Nephron (organoid): ENCODE results near the gene NIPAL4.

ENCODE experiments used
- H3K27ac Mint-ChIP-seq, 3 experiments: 2 replicates each; pipeline ENCODE4 v1.8.0; 2020; ENCODE audit warnings: mixed read lengths in 3 of 3, mild to moderate bottlenecking in 2 of 3, moderate library complexity in 1 of 3
- H3K27me3 Mint-ChIP-seq: 2 replicates; pipeline ENCODE4 v1.8.0; 2021; ENCODE audit warnings: low read depth, mild to moderate bottlenecking, moderate library complexity, mixed read lengths
- H3K36me3 Mint-ChIP-seq: 2 replicates; pipeline ENCODE4 v1.8.0; 2020; ENCODE audit warnings: low read depth, mixed read lengths
- H3K4me1 Mint-ChIP-seq: 2 replicates; pipeline ENCODE4 v1.8.0; 2020; ENCODE audit warnings: mixed read lengths
- H3K4me3 Mint-ChIP-seq, 3 experiments: 2 replicates each; pipeline ENCODE4 v1.8.0; 2020; ENCODE audit warnings: mild to moderate bottlenecking in 3 of 3, mixed read lengths in 3 of 3, moderate library complexity in 2 of 3
- H3K9me3 Mint-ChIP-seq: 2 replicates; pipeline ENCODE4 v1.8.0; 2020; ENCODE audit warnings: mixed read lengths
- CTCF ChIP-seq, 3 experiments: fragments of 200-600 bp; sonication (generic); IDR thresholded peaks; one replicate each; pipeline ENCODE4 v1.5.0; 2021; ENCODE audit warnings: antibody characterized with exemption in 3 of 3; ENCODE audit not compliant: unreplicated experiment in 3 of 3

NIPAL4 gene

GRCh38 chr5:157443041-157443549 is 16.9 kb upstream of the NIPAL4 start:
- Mint-ChIP-seq H3K4me3 (peak overlapping the region; percentile 32 to 66 (median 60)), H3K9me3 (peaks cover 14% of the 10 kb centered on the region), H3K4me1 (peaks cover 21% of the 10 kb centered on the region), H3K36me3 (peaks cover 7% of the 10 kb centered on the region), H3K27ac (peak overlapping the region; percentile 90 to 97 (median 94)), H3K27me3 (no peaks in the 10 kb centered on the region)
- TF ChIP-seq CTCF (IDR thresholded peaks at IDR 0.05; ENCODE audit: unreplicated experiment in 3 of 3): no peak

- Mint-ChIP-seq H3K9me3 (peaks cover 11% of the 10 kb centered on the region), H3K27ac (peak overlapping the region; percentile 54 to 94 (median 90)), H3K36me3 (peaks cover 7% of the 10 kb centered on the region), H3K27me3 (no peaks in the 10 kb centered on the region), H3K4me3 (no peak overlapping the region), H3K4me1 (peaks cover 31% of the 10 kb centered on the region)
- TF ChIP-seq CTCF (IDR thresholded peaks at IDR 0.05; ENCODE audit: unreplicated experiment in 3 of 3): no peak
Observed at GRCh38 chr5:157444224-157444623, 15.8 kb upstream of the NIPAL4 start.

- Mint-ChIP-seq H3K4me1 (peaks cover 38% of the 10 kb centered on the region), H3K9me3 (peaks cover 2% of the 10 kb centered on the region), H3K36me3 (no peaks in the 10 kb centered on the region), H3K4me3 (no peak overlapping the region), H3K27ac (peak overlapping the region in 1 of 3 experiments; percentile 5), H3K27me3 (no peaks in the 10 kb centered on the region)
- no peak for TF ChIP-seq CTCF (IDR thresholded peaks at IDR 0.05; ENCODE audit: unreplicated experiment in 3 of 3)
Observed at GRCh38 chr5:157445745-157446411, 14.1 kb upstream of the NIPAL4 start.

- H3K9me3 Mint-ChIP-seq: no peaks in the 10 kb centered on the region
- no peaks in the 10 kb centered on the region for H3K36me3 Mint-ChIP-seq
- H3K4me1 Mint-ChIP-seq: peaks cover 38% of the 10 kb centered on the region
- no peak overlapping the region for H3K4me3 Mint-ChIP-seq
- H3K27ac Mint-ChIP-seq: no peak overlapping the region
- TF ChIP-seq CTCF (IDR thresholded peaks at IDR 0.05; ENCODE audit: unreplicated experiment in 3 of 3): no peak
- H3K27me3 Mint-ChIP-seq: no peaks in the 10 kb centered on the region
Observed at GRCh38 chr5:157446412-157446935, 13.5 kb upstream of the NIPAL4 start.

GRCh38 chr5:157447201-157447637 is 12.8 kb upstream of the NIPAL4 start:
- Mint-ChIP-seq H3K27me3 (no peaks in the 10 kb centered on the region), H3K4me1 (peaks cover 38% of the 10 kb centered on the region), H3K9me3 (no peaks in the 10 kb centered on the region), H3K4me3 (no peak overlapping the region), H3K27ac (peak overlapping the region; percentile 72 to 89 (median 88)), H3K36me3 (no peaks in the 10 kb centered on the region)
- no peak for TF ChIP-seq CTCF (IDR thresholded peaks at IDR 0.05; ENCODE audit: unreplicated experiment in 3 of 3)
